Measurements from ENCODE around the gene KCTD8. TPM values are rescaled to one million over a fixed set of nuclear protein-coding genes. Genes with fewer than 3 reads are reported as not detected.
"Not testable (repeated sequence)": the region's sequence is repeated elsewhere in the genome, so short reads cannot be mapped to it uniquely, and the experiment has no call there.

KCTD8 gene
- total RNA-seq, 4 donors from 2014 or later, result 0.34 to 1.6 (median 0.48) TPM

- WGBS, result 71% methylated on average over 1 of the region's 1 CpG
These were observed 251.8 kb downstream of the KCTD8 start for GRCh38 chr4:44196796-44197195.

DNA sequence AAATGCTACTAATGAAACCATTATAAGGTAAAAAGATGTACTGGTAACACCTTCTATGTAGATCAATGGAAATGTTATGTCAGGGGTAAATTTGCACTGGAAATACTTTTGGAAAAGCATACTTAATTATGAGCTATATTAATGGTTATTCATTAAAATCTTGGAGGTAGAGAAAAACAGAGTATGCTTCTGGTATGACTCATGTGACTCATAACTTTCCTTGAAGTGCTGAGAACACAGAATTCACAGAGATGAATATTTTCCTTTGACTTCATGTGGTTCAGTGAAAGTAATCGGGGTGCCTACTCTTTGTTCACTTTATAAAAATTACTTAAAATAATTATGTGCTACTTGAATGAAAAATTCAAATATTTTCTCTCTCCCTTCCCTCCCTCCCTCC is 254.2 kb downstream of the KCTD8 start:
- Histone ChIP-seq H3K36me3 (no peaks in the 10 kb centered on the region), H3K27me3 (no peaks in the 10 kb centered on the region), H3K4me1 (no peaks in the 10 kb centered on the region), H3K4me3 (no peak overlapping the region), H3K9me3 (peaks cover 15% of the 10 kb centered on the region), H3K27ac (no peak overlapping the region)
- TF ChIP-seq POLR2A (IDR thresholded peaks at IDR 0.05), result no peak
- TF ChIP-seq CTCF (IDR thresholded peaks at IDR 0.05), result no peak
- TF ChIP-seq EP300 (IDR thresholded peaks at IDR 0.05), result no peak
- TF ChIP-seq POLR2AphosphoS5 (IDR thresholded peaks at IDR 0.05), result no peak
- WGBS, result 60% methylated on average over 1 of the region's 1 CpG
- DNase-seq (ENCODE audit: low spot score in 2 of 2), result no peak

More at GRCh38 chr4:44196796-44197195, 251.8 kb downstream of the KCTD8 start:
- Histone ChIP-seq H3K9me3 (peaks cover 10% of the 10 kb centered on the region), H3K27me3 (no peaks in the 10 kb centered on the region), H3K4me1 (no peaks in the 10 kb centered on the region), H3K36me3 (no peaks in the 10 kb centered on the region), H3K27ac (no peak overlapping the region), H3K4me3 (no peak overlapping the region)
- TF ChIP-seq EP300 (IDR thresholded peaks at IDR 0.05) (no peak), CTCF (IDR thresholded peaks at IDR 0.05) (no peak), POLR2A (IDR thresholded peaks at IDR 0.05) (no peak), POLR2AphosphoS5 (IDR thresholded peaks at IDR 0.05) (no peak)
- no peak for DNase-seq (ENCODE audit: low spot score in 2 of 2)

- 60% methylated on average over 1 of the region's 1 CpG for WGBS
- no peak for DNase-seq (ENCODE audit: low spot score in 2 of 2)
- no peak for TF ChIP-seq POLR2AphosphoS5 (IDR thresholded peaks at IDR 0.05)
- TF ChIP-seq EP300 (IDR thresholded peaks at IDR 0.05), result no peak
- TF ChIP-seq POLR2A (IDR thresholded peaks at IDR 0.05), result no peak
- TF ChIP-seq CTCF (IDR thresholded peaks at IDR 0.05), result no peak
- Histone ChIP-seq H3K9me3 (peaks cover 9% of the 10 kb centered on the region), H3K4me3 (no peak overlapping the region), H3K27ac (no peak overlapping the region), H3K36me3 (no peaks in the 10 kb centered on the region), H3K27me3 (no peaks in the 10 kb centered on the region), H3K4me1 (no peaks in the 10 kb centered on the region)
These were observed 261.8 kb downstream of the KCTD8 start for GRCh38 chr4:44186850-44187246.

GRCh38 chr4:44186096-44186849 is 262.3 kb downstream of the KCTD8 start:
- DNase-seq (ENCODE audit: low spot score in 2 of 2), result no peak
- Histone ChIP-seq H3K4me1 (no peaks in the 10 kb centered on the region), H3K36me3 (no peaks in the 10 kb centered on the region), H3K27me3 (no peaks in the 10 kb centered on the region), H3K9me3 (peaks cover 8% of the 10 kb centered on the region), H3K4me3 (no peak overlapping the region), H3K27ac (no peak overlapping the region)
- WGBS, result 84% methylated on average over 21 of the region's 23 CpGs
- TF ChIP-seq POLR2A (IDR thresholded peaks at IDR 0.05) (no peak), POLR2AphosphoS5 (IDR thresholded peaks at IDR 0.05) (no peak)

DNA sequence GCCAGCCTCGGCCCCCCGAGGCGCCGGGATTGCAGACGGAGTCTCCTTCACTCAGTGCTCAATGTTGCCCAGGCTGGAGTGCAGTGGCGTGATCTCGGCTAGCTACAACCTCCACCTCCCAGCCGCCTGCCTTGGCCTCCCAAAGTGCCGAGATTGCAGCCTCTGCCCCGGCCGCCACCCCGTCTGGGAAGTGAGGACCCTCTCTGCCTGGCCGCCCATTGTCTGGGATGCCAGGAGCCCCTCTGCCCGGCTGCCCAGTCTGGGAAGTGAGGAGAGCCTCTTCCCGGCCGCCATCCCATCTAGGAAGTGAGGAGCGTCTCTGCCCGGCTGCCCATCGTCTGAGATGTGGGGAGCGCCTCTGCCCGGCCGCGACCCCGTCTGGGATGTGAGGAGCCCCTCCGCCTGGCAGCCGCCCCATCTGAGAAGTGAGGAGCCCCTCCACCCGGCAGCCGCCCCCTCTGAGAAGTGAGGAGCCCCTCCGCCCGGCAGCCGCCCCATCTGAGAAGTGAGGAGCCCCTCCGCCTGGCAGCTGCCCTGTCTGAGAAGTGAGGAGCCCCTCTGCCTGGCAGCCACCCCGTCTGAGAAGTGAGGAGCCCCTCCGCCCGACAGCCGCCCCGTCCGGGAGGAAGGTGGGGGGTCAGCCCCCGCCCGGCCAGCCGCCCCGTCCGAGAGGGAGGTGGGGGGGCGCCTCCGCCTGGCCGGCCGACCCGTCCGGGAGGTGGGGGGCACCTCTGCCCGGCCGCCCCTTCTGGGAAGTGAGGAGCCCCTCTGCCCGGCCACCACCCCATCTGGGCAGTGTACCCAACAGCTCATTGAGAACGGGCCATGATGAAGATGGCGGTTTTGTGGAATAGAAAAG is 266.9 kb downstream of the KCTD8 start:
- H3K9me3 ChIP-seq, result peaks cover 12% of the 10 kb centered on the region

DNA sequence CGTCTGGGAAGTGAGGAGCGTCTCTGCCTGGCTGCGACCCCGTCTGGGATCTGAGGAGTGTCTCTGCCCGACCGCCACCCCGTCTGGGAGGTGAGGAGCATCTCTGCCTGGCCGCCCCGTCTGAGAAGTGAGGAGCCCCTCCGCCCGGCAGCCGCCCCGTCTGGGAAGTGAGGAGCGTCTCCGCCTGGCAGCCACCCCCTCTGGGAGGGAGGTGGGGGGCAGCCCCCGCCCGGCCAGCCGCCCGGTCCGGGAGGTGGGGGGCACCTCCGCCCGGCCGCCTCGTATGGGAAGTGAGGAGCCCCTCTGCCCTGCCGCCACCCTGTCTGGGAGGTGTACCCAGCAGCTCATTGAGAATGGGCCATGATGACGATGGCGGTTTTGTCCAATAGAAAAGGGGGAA is 280.8 kb downstream of the KCTD8 start:
- not testable (repeated sequence) for H3K4me3 ChIP-seq; H3K27me3 ChIP-seq; DNase-seq (ENCODE audit: low spot score in 2 of 2); H3K36me3 ChIP-seq; H3K27ac ChIP-seq; H3K4me1 ChIP-seq; H3K9me3 ChIP-seq
- WGBS, result 93% methylated on average over 20 of the region's 27 CpGs

More for the DNA sequence above, 266.9 kb downstream of the KCTD8 start:
- H3K36me3 ChIP-seq; H3K4me1 ChIP-seq; H3K27me3 ChIP-seq; H3K27ac ChIP-seq; H3K4me3 ChIP-seq; DNase-seq (ENCODE audit: low spot score in 2 of 2): not testable (repeated sequence)
- 98% methylated on average over 32 of the region's 54 CpGs for WGBS

Data from suprapubic skin (tissue), 4 donors.